Measurements from ENCODE around the gene ATP5F1B.

Gene ATP5F1B

DNA sequence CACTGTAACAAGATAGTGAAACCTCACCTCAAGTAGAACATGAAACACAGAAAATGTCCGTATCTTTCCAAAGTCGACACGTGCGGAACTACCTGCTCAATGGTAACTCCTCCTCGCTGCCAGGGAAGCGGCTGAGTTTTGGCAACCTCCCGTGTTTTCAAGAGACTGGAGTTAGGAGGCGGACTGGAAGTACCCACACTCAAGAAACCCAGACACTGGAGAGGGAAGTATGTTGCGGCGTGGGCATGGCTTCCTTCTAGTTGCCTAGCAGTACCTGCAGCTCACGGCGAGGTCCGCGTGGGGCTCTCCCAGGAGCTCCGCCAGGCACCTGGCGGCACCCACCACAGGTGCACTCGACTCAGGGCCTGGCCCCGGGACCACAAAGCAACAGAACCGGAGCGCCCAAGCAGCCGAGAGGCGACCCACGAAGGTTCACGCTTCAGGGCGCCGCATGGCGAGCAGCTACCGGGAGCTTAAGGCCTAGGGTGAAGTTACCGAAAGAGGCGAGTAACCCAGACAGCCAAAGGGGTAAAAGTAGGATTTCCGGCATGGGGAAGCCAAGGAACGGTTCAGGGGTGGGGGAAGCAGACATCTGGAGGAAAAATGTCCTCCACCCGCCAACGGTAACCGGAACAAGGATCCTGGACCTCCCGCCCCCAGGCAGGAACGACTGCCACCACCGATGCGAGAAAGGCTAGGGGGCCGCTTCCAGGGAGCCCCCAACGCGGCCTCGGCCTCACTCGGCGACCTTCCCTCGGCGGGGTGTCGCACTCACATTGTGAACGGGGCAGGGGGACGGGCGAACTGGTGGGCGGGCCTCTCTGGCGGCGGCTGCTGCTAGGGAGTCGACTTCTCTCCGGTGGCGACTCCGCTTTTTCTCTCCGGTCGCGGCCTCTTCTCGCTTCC is 41.7 kb upstream of the ATP5F1B start:
- Histone ChIP-seq H2AFZ (ENCODE audit: low read depth, low read length) (peak overlapping the region; percentile 36), H3K14ac (ENCODE audit: low read length in 2 of 2) (peak overlapping the region in 1 of 2 experiments; percentile 92), H3K4me2 (ENCODE audit: low read length, poor library complexity, severe bottlenecking) (peak overlapping the region; percentile 38), H3K9ac (ENCODE audit: low read length) (peak overlapping the region; percentile 99), H3K36me3 (ENCODE audit: control insufficient read depth in 1 of 2, insufficient read depth in 2 of 2, low read depth in 1 of 2, low read length in 2 of 2) (peaks cover 0 to 8% of the 10 kb centered on the region in 2 experiments), H3K18ac (ENCODE audit: low read depth in 1 of 2, low read length in 2 of 2) (peak overlapping the region; percentile 93 to 94), H2BK15ac (ENCODE audit: low read depth, poor library complexity, severe bottlenecking) (peak overlapping the region; percentile 90), H2BK12ac (ENCODE audit: low read length in 2 of 2) (peak overlapping the region in 1 of 2 experiments; percentile 23), H3K23ac (ENCODE audit: low read length in 2 of 2) (peak overlapping the region in 1 of 2 experiments; percentile 90), H3K9me3 (ENCODE audit: control insufficient read depth, low read length) (no peaks in the 10 kb centered on the region), H2BK120ac (ENCODE audit: low read depth, low read length) (peak overlapping the region; percentile 87), H3K4ac (ENCODE audit: low read depth in 1 of 2, low read length in 2 of 2) (peak overlapping the region; percentile 29 to 96), H3K27me3 (ENCODE audit: control insufficient read depth in 1 of 2, insufficient read depth in 1 of 2, low read length in 2 of 2) (no peaks in the 10 kb centered on the region), H3K27ac (ENCODE audit: low read length, poor library complexity, severe bottlenecking) (peak overlapping the region; percentile 82), H3K4me1 (ENCODE audit: control insufficient read depth, insufficient read depth, low read depth, low read length) (peaks cover 6% of the 10 kb centered on the region), H4K8ac (ENCODE audit: low read length) (peak overlapping the region; percentile 74), H3K79me1 (replicated peaks; ENCODE audit: low read length, poor library complexity, severe bottlenecking) (no peaks in the 10 kb centered on the region), H3K4me3 (ENCODE audit: insufficient read depth in 1 of 2, low read depth in 1 of 2, low read length in 2 of 2) (peak overlapping the region; percentile 82 to 99), H4K91ac (ENCODE audit: low read length) (peak overlapping the region; percentile 12), H2AK5ac (ENCODE audit: low read length, severe bottlenecking) (peak overlapping the region; percentile 27), H2BK5ac (ENCODE audit: low read depth, low read length, poor library complexity, severe bottlenecking) (peak overlapping the region; percentile 57)
- WGBS, result under 1% methylated on average over 62 of the region's 62 CpGs
- peak; percentile 62 for DNase-seq

DNA sequence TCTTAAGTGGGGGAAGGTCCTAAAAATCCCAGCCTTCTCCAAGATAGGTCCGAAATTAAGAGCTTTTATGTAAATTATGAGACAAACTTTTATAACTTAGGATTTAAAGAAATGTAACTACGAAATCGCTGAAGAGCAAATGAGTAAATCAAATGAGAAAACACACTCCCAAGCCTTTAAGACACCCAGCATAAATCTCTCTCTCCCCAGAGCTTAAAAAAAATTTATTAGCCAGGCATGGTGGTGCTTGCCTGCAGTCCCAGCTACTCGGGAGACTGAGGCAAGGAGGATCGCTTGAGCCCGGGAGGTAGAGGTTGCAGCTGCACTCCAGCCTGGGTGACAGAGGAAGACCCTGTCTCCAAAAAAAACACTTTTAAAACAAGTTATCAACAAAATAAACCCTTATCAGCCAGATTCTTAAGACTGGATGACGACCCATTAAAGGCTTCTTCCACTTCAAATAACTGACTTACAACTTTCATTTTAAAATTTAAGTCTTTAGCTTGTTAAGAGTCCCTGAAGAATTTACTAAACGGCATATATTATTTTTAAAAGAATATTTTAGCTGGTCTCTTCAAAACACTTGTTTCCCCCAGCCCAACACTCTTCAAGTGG is 39.1 kb upstream of the ATP5F1B start:
- Histone ChIP-seq H3K4me1 (ENCODE audit: control insufficient read depth, insufficient read depth, low read depth, low read length) (peaks cover 7% of the 10 kb centered on the region), H3K23ac (ENCODE audit: low read length in 2 of 2) (no peak overlapping the region), H2BK120ac (ENCODE audit: low read depth, low read length) (no peak overlapping the region), H2BK15ac (ENCODE audit: low read depth, poor library complexity, severe bottlenecking) (no peak overlapping the region), H3K9ac (ENCODE audit: low read length) (peak overlapping the region; percentile 89), H3K18ac (ENCODE audit: low read depth in 1 of 2, low read length in 2 of 2) (no peak overlapping the region), H3K4ac (ENCODE audit: low read depth in 1 of 2, low read length in 2 of 2) (no peak overlapping the region), H3K79me1 (replicated peaks; ENCODE audit: low read length, poor library complexity, severe bottlenecking) (no peaks in the 10 kb centered on the region), H2AK5ac (ENCODE audit: low read length, severe bottlenecking) (no peak overlapping the region), H3K36me3 (ENCODE audit: control insufficient read depth in 1 of 2, insufficient read depth in 2 of 2, low read depth in 1 of 2, low read length in 2 of 2) (peaks cover 8 to 20% of the 10 kb centered on the region in 2 experiments), H3K27me3 (ENCODE audit: control insufficient read depth in 1 of 2, insufficient read depth in 1 of 2, low read length in 2 of 2) (no peaks in the 10 kb centered on the region), H3K4me2 (ENCODE audit: low read length, poor library complexity, severe bottlenecking) (peak overlapping the region; percentile 23), H3K4me3 (ENCODE audit: insufficient read depth in 1 of 2, low read depth in 1 of 2, low read length in 2 of 2) (peak overlapping the region in 1 of 2 experiments; percentile 99), H4K8ac (ENCODE audit: low read length) (no peak overlapping the region), H3K27ac (ENCODE audit: low read length, poor library complexity, severe bottlenecking) (no peak overlapping the region), H3K9me3 (ENCODE audit: control insufficient read depth, low read length) (no peaks in the 10 kb centered on the region), H2BK5ac (ENCODE audit: low read depth, low read length, poor library complexity, severe bottlenecking) (no peak overlapping the region), H3K14ac (ENCODE audit: low read length in 2 of 2) (no peak overlapping the region), H2AFZ (ENCODE audit: low read depth, low read length) (no peak overlapping the region), H4K91ac (ENCODE audit: low read length) (no peak overlapping the region), H2BK12ac (ENCODE audit: low read length in 2 of 2) (no peak overlapping the region)
- DNase-seq, result peak; percentile 26
- 72% methylated on average over 6 of the region's 8 CpGs for WGBS

DNA sequence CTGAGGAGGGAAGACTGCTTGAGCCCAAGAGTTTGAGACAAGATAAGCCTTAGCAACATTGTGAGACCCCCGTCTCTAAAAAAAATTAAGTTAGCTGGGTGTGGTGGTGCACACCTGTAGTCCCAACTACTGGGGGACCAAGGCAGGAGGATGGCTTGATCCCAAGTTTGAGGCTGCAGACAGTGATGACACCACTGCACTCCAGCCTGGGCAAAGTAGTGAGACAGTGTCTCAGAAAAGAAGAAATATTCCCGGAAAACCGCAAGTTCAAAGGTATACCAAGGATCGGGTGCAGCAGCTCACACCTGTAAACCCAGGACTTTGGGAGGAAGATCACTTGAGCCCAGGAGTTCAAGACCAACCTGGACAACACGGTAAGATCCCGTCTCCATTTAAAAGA is 36.5 kb upstream of the ATP5F1B start:
- Histone ChIP-seq H4K91ac (ENCODE audit: low read length) (no peak overlapping the region), H3K79me1 (replicated peaks; ENCODE audit: low read length, poor library complexity, severe bottlenecking) (no peaks in the 10 kb centered on the region)
- no peak for DNase-seq

More for the DNA sequence above, 36.5 kb upstream of the ATP5F1B start:
- WGBS, result 95% methylated on average over 6 of the region's 6 CpGs
- Histone ChIP-seq H3K36me3 (ENCODE audit: control insufficient read depth in 1 of 2, insufficient read depth in 2 of 2, low read depth in 1 of 2, low read length in 2 of 2) (peaks cover 23 to 25% of the 10 kb centered on the region in 2 experiments), H2BK5ac (ENCODE audit: low read depth, low read length, poor library complexity, severe bottlenecking) (no peak overlapping the region), H3K27ac (ENCODE audit: low read length, poor library complexity, severe bottlenecking) (no peak overlapping the region), H4K8ac (ENCODE audit: low read length) (no peak overlapping the region), H3K4me2 (ENCODE audit: low read length, poor library complexity, severe bottlenecking) (no peak overlapping the region), H2BK15ac (ENCODE audit: low read depth, poor library complexity, severe bottlenecking) (no peak overlapping the region), H2BK12ac (ENCODE audit: low read length in 2 of 2) (no peak overlapping the region), H3K18ac (ENCODE audit: low read depth in 1 of 2, low read length in 2 of 2) (no peak overlapping the region), H3K4me1 (ENCODE audit: control insufficient read depth, insufficient read depth, low read depth, low read length) (peaks cover 7% of the 10 kb centered on the region), H3K14ac (ENCODE audit: low read length in 2 of 2) (no peak overlapping the region), H3K27me3 (ENCODE audit: control insufficient read depth in 1 of 2, insufficient read depth in 1 of 2, low read length in 2 of 2) (no peaks in the 10 kb centered on the region), H2AFZ (ENCODE audit: low read depth, low read length) (no peak overlapping the region), H2BK120ac (ENCODE audit: low read depth, low read length) (no peak overlapping the region), H3K9me3 (ENCODE audit: control insufficient read depth, low read length) (no peaks in the 10 kb centered on the region), H3K23ac (ENCODE audit: low read length in 2 of 2) (no peak overlapping the region), H2AK5ac (ENCODE audit: low read length, severe bottlenecking) (no peak overlapping the region), H3K4me3 (ENCODE audit: insufficient read depth in 1 of 2, low read depth in 1 of 2, low read length in 2 of 2) (no peak overlapping the region), H3K4ac (ENCODE audit: low read depth in 1 of 2, low read length in 2 of 2) (no peak overlapping the region), H3K9ac (ENCODE audit: low read length) (no peak overlapping the region)

Data from mesenchymal stem cell (in vitro differentiated cells and primary cell).